Measurements from ENCODE around the gene KDM8.
"Not testable (repeated sequence)": the region's sequence is repeated elsewhere in the genome, so short reads cannot be mapped to it uniquely, and the experiment has no call there.

Gene KDM8

GRCh38 chr16:27200914-27201313, 2.4 kb upstream of the KDM8 start:
- not testable (repeated sequence) for H3K4ac ChIP-seq (ENCODE audit: low read length); H2BK5ac ChIP-seq (ENCODE audit: low read length); H3K14ac ChIP-seq (ENCODE audit: low read length); H2BK120ac ChIP-seq (ENCODE audit: low read depth, low read length); H2BK15ac ChIP-seq (ENCODE audit: low read length); H3K23ac ChIP-seq (ENCODE audit: low read depth, low read length, poor library complexity); H3K9me3 ChIP-seq (replicated peaks in 1 of 2; ENCODE audit: control insufficient read depth in 2 of 2, insufficient read depth in 1 of 2, low read depth in 1 of 2, low read length in 2 of 2); H2AFZ ChIP-seq (ENCODE audit: low read length); H3K18ac ChIP-seq (ENCODE audit: low read length); H3K4me1 ChIP-seq (ENCODE audit: control insufficient read depth in 2 of 2, insufficient read depth in 1 of 2, low read depth in 1 of 2, low read length in 2 of 2); H4K91ac ChIP-seq (ENCODE audit: low read depth, low read length, poor library complexity); H3K36me3 ChIP-seq (replicated peaks in 1 of 2; ENCODE audit: control insufficient read depth in 2 of 2, insufficient read depth in 2 of 2, low read length in 2 of 2); H2AK5ac ChIP-seq (ENCODE audit: low read depth, low read length); H4K8ac ChIP-seq (ENCODE audit: low read depth, low read length); H2BK12ac ChIP-seq (ENCODE audit: low read length); H3K27me3 ChIP-seq (ENCODE audit: control insufficient read depth in 3 of 3, insufficient read depth in 3 of 3, low read depth in 1 of 3, low read length in 3 of 3); H3K27ac ChIP-seq (replicated peaks; ENCODE audit: low read length); DNase-seq (ENCODE audit: low spot score); H3K4me2 ChIP-seq (ENCODE audit: insufficient read depth, low read length, poor library complexity, severe bottlenecking); H3K79me1 ChIP-seq (ENCODE audit: low read depth, low read length); H3K4me3 ChIP-seq (ENCODE audit: low read length in 2 of 2); H3K9ac ChIP-seq (ENCODE audit: low read depth, low read length, poor library complexity)
- WGBS, 2 donors (ENCODE audit: extremely low coverage in 2 of 2, insufficient read length in 2 of 2, insufficient replicate concordance in 1 of 2) = no CpG with 5 or more reads among the region's 3 CpGs

- peak overlapping the region; percentile 69 to 91 for H3K4me3 ChIP-seq (ENCODE audit: low read length in 2 of 2)
- peak; percentile 5 for DNase-seq (ENCODE audit: low spot score)
- peaks cover 5 to 7% of the 10 kb centered on the region in 2 donors for H3K4me1 ChIP-seq (ENCODE audit: control insufficient read depth in 2 of 2, insufficient read depth in 1 of 2, low read depth in 1 of 2, low read length in 2 of 2)
- H3K79me1 ChIP-seq (ENCODE audit: low read depth, low read length) = no peaks in the 10 kb centered on the region
- no peak overlapping the region for H2AK5ac ChIP-seq (ENCODE audit: low read depth, low read length)
- no peaks in the 10 kb centered on the region for H3K9me3 ChIP-seq (replicated peaks in 1 of 2; ENCODE audit: control insufficient read depth in 2 of 2, insufficient read depth in 1 of 2, low read depth in 1 of 2, low read length in 2 of 2)
- H3K4me2 ChIP-seq (ENCODE audit: insufficient read depth, low read length, poor library complexity, severe bottlenecking) = peak overlapping the region; percentile 58
- no peak overlapping the region for H2BK5ac ChIP-seq (ENCODE audit: low read length)
- no peak overlapping the region for H3K4ac ChIP-seq (ENCODE audit: low read length)
- no peak overlapping the region for H3K14ac ChIP-seq (ENCODE audit: low read length)
- no peak overlapping the region for H2BK15ac ChIP-seq (ENCODE audit: low read length)
- peak overlapping the region; percentile 100 for H3K9ac ChIP-seq (ENCODE audit: low read depth, low read length, poor library complexity)
- peak overlapping the region; percentile 47 for H4K91ac ChIP-seq (ENCODE audit: low read depth, low read length, poor library complexity)
- H4K8ac ChIP-seq (ENCODE audit: low read depth, low read length) = peak overlapping the region; percentile 100
- no peaks in the 10 kb centered on the region for H3K27me3 ChIP-seq (ENCODE audit: control insufficient read depth in 3 of 3, insufficient read depth in 3 of 3, low read depth in 1 of 3, low read length in 3 of 3)
- peak overlapping the region; percentile 100 for H3K18ac ChIP-seq (ENCODE audit: low read length)
- H2AFZ ChIP-seq (ENCODE audit: low read length) = peak overlapping the region; percentile 86
- H3K23ac ChIP-seq (ENCODE audit: low read depth, low read length, poor library complexity) = peak overlapping the region; percentile 98
- H2BK120ac ChIP-seq (ENCODE audit: low read depth, low read length) = no peak overlapping the region
- peak overlapping the region; percentile 99 for H3K27ac ChIP-seq (replicated peaks; ENCODE audit: low read length)
- WGBS, 2 donors (ENCODE audit: extremely low coverage in 2 of 2, insufficient read length in 2 of 2, insufficient replicate concordance in 1 of 2) = no CpG with 5 or more reads among the region's 19 CpGs
- H2BK12ac ChIP-seq (ENCODE audit: low read length) = no peak overlapping the region
- peaks cover 2 to 4% of the 10 kb centered on the region in 2 donors for H3K36me3 ChIP-seq (replicated peaks in 1 of 2; ENCODE audit: control insufficient read depth in 2 of 2, insufficient read depth in 2 of 2, low read length in 2 of 2)
Observed at GRCh38 chr16:27202923-27203506, 311 bp upstream of the KDM8 start.

DNA sequence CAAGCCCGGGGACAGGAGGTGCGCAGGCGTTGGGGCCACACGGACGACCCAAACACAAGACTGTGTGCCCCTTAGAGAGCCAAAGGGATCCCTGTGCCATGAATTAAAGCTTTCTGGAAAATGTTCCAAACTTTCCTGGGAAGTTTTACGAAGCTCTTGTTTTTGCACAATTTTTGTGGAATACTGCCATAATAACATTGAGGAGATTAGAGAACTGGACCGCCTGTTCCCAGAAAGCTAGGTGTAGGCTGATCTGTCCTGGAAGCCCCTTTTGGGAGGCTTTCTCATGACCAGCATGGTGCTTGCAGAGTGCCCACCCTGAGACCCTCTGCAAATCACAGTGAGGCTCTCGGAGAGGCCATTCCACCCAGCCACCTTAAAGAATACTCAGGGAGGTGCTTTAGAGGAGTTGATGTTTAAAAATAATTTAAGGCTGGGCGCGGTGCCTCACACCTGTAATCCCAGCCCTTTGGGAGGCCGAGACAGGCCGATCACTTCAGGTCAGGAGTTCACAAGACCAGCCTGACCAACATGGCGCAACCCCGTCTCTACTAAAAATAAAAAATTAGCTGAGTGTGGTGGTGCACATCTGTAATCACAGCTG, 1.1 kb downstream of the KDM8 start:
- Histone ChIP-seq H3K4me1 (ENCODE audit: control insufficient read depth in 2 of 2, insufficient read depth in 1 of 2, low read depth in 1 of 2, low read length in 2 of 2) (peaks cover 5 to 7% of the 10 kb centered on the region in 2 donors), H2BK120ac (ENCODE audit: low read depth, low read length) (no peak overlapping the region), H3K14ac (ENCODE audit: low read length) (peak overlapping the region; percentile 91), H2BK12ac (ENCODE audit: low read length) (no peak overlapping the region), H4K91ac (ENCODE audit: low read depth, low read length, poor library complexity) (no peak overlapping the region), H2BK15ac (ENCODE audit: low read length) (peak overlapping the region; percentile 73), H2BK5ac (ENCODE audit: low read length) (peak overlapping the region; percentile 56), H3K4ac (ENCODE audit: low read length) (peak overlapping the region; percentile 84), H3K4me3 (ENCODE audit: low read length in 2 of 2) (peak overlapping the region; percentile 69 to 95), H3K79me1 (ENCODE audit: low read depth, low read length) (no peaks in the 10 kb centered on the region), H2AK5ac (ENCODE audit: low read depth, low read length) (peak overlapping the region; percentile 86), H3K27ac (replicated peaks; ENCODE audit: low read length) (peak overlapping the region; percentile 94), H3K27me3 (ENCODE audit: control insufficient read depth in 3 of 3, insufficient read depth in 3 of 3, low read depth in 1 of 3, low read length in 3 of 3) (no peaks in the 10 kb centered on the region), H3K36me3 (replicated peaks in 1 of 2; ENCODE audit: control insufficient read depth in 2 of 2, insufficient read depth in 2 of 2, low read length in 2 of 2) (peaks cover 2 to 4% of the 10 kb centered on the region in 2 donors), H3K9me3 (replicated peaks in 1 of 2; ENCODE audit: control insufficient read depth in 2 of 2, insufficient read depth in 1 of 2, low read depth in 1 of 2, low read length in 2 of 2) (no peaks in the 10 kb centered on the region), H3K4me2 (ENCODE audit: insufficient read depth, low read length, poor library complexity, severe bottlenecking) (peak overlapping the region; percentile 67), H4K8ac (ENCODE audit: low read depth, low read length) (no peak overlapping the region), H3K9ac (ENCODE audit: low read depth, low read length, poor library complexity) (peak overlapping the region; percentile 98), H3K18ac (ENCODE audit: low read length) (peak overlapping the region; percentile 92), H3K23ac (ENCODE audit: low read depth, low read length, poor library complexity) (peak overlapping the region; percentile 67), H2AFZ (ENCODE audit: low read length) (peak overlapping the region; percentile 91)
- no peak for DNase-seq (ENCODE audit: low spot score)
- WGBS, 2 donors (ENCODE audit: extremely low coverage in 2 of 2, insufficient read length in 2 of 2, insufficient replicate concordance in 1 of 2) = no CpG with 5 or more reads among the region's 14 CpGs

GRCh38 chr16:27205423-27206065, 2.2 kb downstream of the KDM8 start:
- Histone ChIP-seq H2BK15ac (ENCODE audit: low read length) (no peak overlapping the region), H3K9me3 (replicated peaks in 1 of 2; ENCODE audit: control insufficient read depth in 2 of 2, insufficient read depth in 1 of 2, low read depth in 1 of 2, low read length in 2 of 2) (no peaks in the 10 kb centered on the region), H3K36me3 (replicated peaks in 1 of 2; ENCODE audit: control insufficient read depth in 2 of 2, insufficient read depth in 2 of 2, low read length in 2 of 2) (peaks cover 7 to 9% of the 10 kb centered on the region in 2 donors), H3K23ac (ENCODE audit: low read depth, low read length, poor library complexity) (no peak overlapping the region), H4K8ac (ENCODE audit: low read depth, low read length) (no peak overlapping the region), H3K14ac (ENCODE audit: low read length) (no peak overlapping the region), H2AFZ (ENCODE audit: low read length) (no peak overlapping the region), H3K79me1 (ENCODE audit: low read depth, low read length) (no peaks in the 10 kb centered on the region), H3K9ac (ENCODE audit: low read depth, low read length, poor library complexity) (no peak overlapping the region), H3K18ac (ENCODE audit: low read length) (no peak overlapping the region), H3K27ac (replicated peaks; ENCODE audit: low read length) (no peak overlapping the region), H2BK5ac (ENCODE audit: low read length) (no peak overlapping the region), H3K27me3 (ENCODE audit: control insufficient read depth in 3 of 3, insufficient read depth in 3 of 3, low read depth in 1 of 3, low read length in 3 of 3) (no peaks in the 10 kb centered on the region), H2BK12ac (ENCODE audit: low read length) (no peak overlapping the region), H3K4me2 (ENCODE audit: insufficient read depth, low read length, poor library complexity, severe bottlenecking) (no peak overlapping the region), H2BK120ac (ENCODE audit: low read depth, low read length) (no peak overlapping the region), H4K91ac (ENCODE audit: low read depth, low read length, poor library complexity) (no peak overlapping the region), H3K4me1 (ENCODE audit: control insufficient read depth in 2 of 2, insufficient read depth in 1 of 2, low read depth in 1 of 2, low read length in 2 of 2) (peaks cover 5 to 7% of the 10 kb centered on the region in 2 donors), H2AK5ac (ENCODE audit: low read depth, low read length) (no peak overlapping the region), H3K4ac (ENCODE audit: low read length) (no peak overlapping the region), H3K4me3 (ENCODE audit: low read length in 2 of 2) (no peak overlapping the region)
- no peak for DNase-seq (ENCODE audit: low spot score)
- WGBS, 2 donors (ENCODE audit: extremely low coverage in 2 of 2, insufficient read length in 2 of 2, insufficient replicate concordance in 1 of 2) = no CpG with 5 or more reads among the region's 10 CpGs
